K562 (cell line): ENCODE results near the gene NUP210. TPM values are rescaled to one million over a fixed set of nuclear protein-coding genes. Genes with fewer than 3 reads are reported as not detected.

ENCODE experiments used
- BRD4 ChIP-seq: fragments of 200-600 bp; sonication (generic); IDR thresholded peaks from 2 replicates; pipeline ENCODE4 v1.6.1; 2017; ENCODE audit warnings: inconsistent platforms
- CBX3 ChIP-seq, 2 experiments: IDR thresholded peaks; 1 replicate in 1 of 2; 2 replicates in 1 of 2; pipeline ENCODE4 v1.6.1; 2012; ENCODE audit warnings: inconsistent platforms in 2 of 2, low read length in 2 of 2, borderline replicate concordance in 1 of 2, control low read depth in 1 of 2
- CCAR2 ChIP-seq: fragments of 200-400 bp; formaldehyde crosslinking; IDR thresholded peaks from 2 replicates; pipeline ENCODE4 v1.6.1; 2017; ENCODE audit warnings: mild to moderate bottlenecking, low read depth, low read length
- CHD4 ChIP-seq: fragments of 200-600 bp; sonication (generic); IDR thresholded peaks from 3 replicates; pipeline ENCODE4 v1.6.1; 2012; ENCODE audit warnings: low read depth, mild to moderate bottlenecking, mixed read lengths, low read length, inconsistent platforms; ENCODE audit not compliant: insufficient read depth, insufficient replicate concordance, poor library complexity, severe bottlenecking
- CXXC5 ChIP-seq: fragments of 250-450 bp; sonication (Bioruptor Pico); IDR thresholded peaks from 2 replicates; pipeline ENCODE4 v1.8.0; 2022; ENCODE audit warnings: inconsistent platforms, mild to moderate bottlenecking, moderate library complexity
- FOSL1 ChIP-seq: fragments of 200-800 bp; sonication (Bioruptor generic); conservative IDR thresholded peaks from 2 replicates; pipeline ENCODE4 v1.6.1; 2016; ENCODE audit warnings: missing genetic modification characterization, missing compliant biosample characterization
- GABPB2 ChIP-seq: fragments of 250-450 bp; sonication (Bioruptor Pico); conservative IDR thresholded peaks from 2 replicates; pipeline ENCODE4 v1.5.1; 2021; ENCODE audit warnings: mild to moderate bottlenecking
- KHSRP ChIP-seq: fragments of 450-650 bp; IDR thresholded peaks from 2 replicates; pipeline ENCODE4 v1.6.1; 2017
- KLF13 ChIP-seq: fragments of 450-650 bp; IDR thresholded peaks from 2 replicates; pipeline ENCODE4 v1.6.1; 2016; ENCODE audit warnings: missing genetic modification characterization, low read depth, mild to moderate bottlenecking, missing compliant biosample characterization, moderate library complexity, borderline replicate concordance
- MEIS2 ChIP-seq: fragments of 450-650 bp; IDR thresholded peaks from 2 replicates; pipeline ENCODE4 v1.6.1; 2014; ENCODE audit warnings: mild to moderate bottlenecking; ENCODE audit not compliant: partially characterized antibody
- MYNN ChIP-seq, 2 experiments: sonication (generic); formaldehyde crosslinking in 1 of 2; IDR thresholded peaks; 2 replicates each; pipeline versions ENCODE4 v1.5.0 to v1.6.1; 2016 to 2020; ENCODE audit warnings: antibody characterized with exemption in 1 of 2, missing genetic modification reagents in 1 of 2
- NUFIP1 ChIP-seq: fragments of 450-650 bp; IDR thresholded peaks from 2 replicates; pipeline ENCODE4 v1.6.1; 2018; ENCODE audit not compliant: partially characterized antibody
- OTX1 ChIP-seq: fragments of 450-650 bp; formaldehyde crosslinking; IDR thresholded peaks from 2 replicates; pipeline ENCODE4 v1.4.0; 2022; ENCODE audit warnings: mild to moderate bottlenecking
- PCBP2 ChIP-seq: fragments of 200-400 bp; formaldehyde crosslinking; IDR thresholded peaks from 2 replicates; pipeline ENCODE4 v1.6.1; 2018; ENCODE audit warnings: low read length, low read depth, mild to moderate bottlenecking, moderate library complexity; ENCODE audit not compliant: poor library complexity, severe bottlenecking
- RFX5 ChIP-seq: IDR thresholded peaks from 2 replicates; pipeline ENCODE4 v1.6.1; 2011; ENCODE audit warnings: low read depth, mild to moderate bottlenecking, improper control_type of control experiment, low read length
- XRCC5 ChIP-seq: fragments of 200-400 bp; formaldehyde crosslinking; IDR thresholded peaks from 2 replicates; pipeline ENCODE4 v1.6.1; 2017; ENCODE audit warnings: low read depth, mild to moderate bottlenecking, low read length
- ZC3H4 ChIP-seq: sonication (generic); formaldehyde crosslinking; IDR thresholded peaks from 2 replicates; pipeline ENCODE4 v1.9.0; 2021; ENCODE audit warnings: missing genetic modification reagents, borderline replicate concordance
- ZNF324 ChIP-seq: fragments of 250-450 bp; sonication (Bioruptor Pico); IDR thresholded peaks from 2 replicates; pipeline ENCODE4 v1.4.0; 2020; ENCODE audit warnings: mild to moderate bottlenecking
- polyA plus RNA-seq, 8 experiments: library from polyadenylated mRNA; depleted of rRNA in 4 of 8; stranded (reverse) in 5 of 8; unstranded in 3 of 8; fragments of >200 nt; fragmentation: Nextera tagmentation in 2 of 8; fragmentation: Illumina TruSeq in 1 of 8; extraction: Ambion mirVana in 2 of 8; extraction: Trizol in 1 of 8; gene quantifications; 2 replicates each; pipeline versions ENCODE4 v1.2.1 to v1.2.3, GENCODE V29; 2011 to 2014; ENCODE audit warnings: inconsistent platforms in 1 of 8, missing spikeins in 1 of 8
- total RNA-seq, 7 experiments: library from RNA; depleted of rRNA in 6 of 7; stranded (reverse); fragments of >200 nt in 6 of 7; fragmentation: Illumina TruSeq in 2 of 7; extraction: Trizol in 2 of 7; gene quantifications; 2 replicates each; pipeline versions ENCODE4 v1.2.1 to v1.2.3, GENCODE V29; 2011 to 2021; ENCODE audit warnings: low replicate concordance in 1 of 7
- TF ChIP-seq, protein P1 (sequence below): fragments of 250-450 bp; sonication (Bioruptor Pico); IDR thresholded peaks from 2 replicates; pipeline ENCODE4 v1.9.0; 2021; ENCODE audit warnings: mild to moderate bottlenecking
- TF ChIP-seq, protein P2 (sequence below): fragments of 250-450 bp; sonication (Bioruptor Pico); IDR thresholded peaks from 2 replicates; pipeline ENCODE4 v1.4.0; 2020; ENCODE audit warnings: mild to moderate bottlenecking, moderate library complexity
- TF ChIP-seq, protein P3 (sequence below), 3 experiments: fragments of 200-800 bp in 1 of 3; sonication (Bioruptor generic) in 1 of 3; sonication (generic) in 1 of 3; formaldehyde crosslinking in 1 of 3; IDR thresholded peaks; 2 replicates each; pipeline versions ENCODE4 v1.6.1 to v1.8.0; 2016 to 2022; ENCODE audit warnings: mild to moderate bottlenecking in 2 of 3, missing compliant biosample characterization in 2 of 3, missing genetic modification characterization in 2 of 3, missing genetic modification reagents in 1 of 3
- TF ChIP-seq, protein P4 (sequence below): fragments of 450-650 bp; IDR thresholded peaks from 2 replicates; pipeline ENCODE4 v1.6.1; 2016; ENCODE audit warnings: missing biosample characterization, missing genetic modification characterization

The NUP210 gene
- total and polyA plus RNA-seq, 9 of the 15 experiments (the other 6 are each of a cell fraction or from before 2014, with no cell fraction given): 1.2 to 138 (median 44.0) TPM

DNA sequence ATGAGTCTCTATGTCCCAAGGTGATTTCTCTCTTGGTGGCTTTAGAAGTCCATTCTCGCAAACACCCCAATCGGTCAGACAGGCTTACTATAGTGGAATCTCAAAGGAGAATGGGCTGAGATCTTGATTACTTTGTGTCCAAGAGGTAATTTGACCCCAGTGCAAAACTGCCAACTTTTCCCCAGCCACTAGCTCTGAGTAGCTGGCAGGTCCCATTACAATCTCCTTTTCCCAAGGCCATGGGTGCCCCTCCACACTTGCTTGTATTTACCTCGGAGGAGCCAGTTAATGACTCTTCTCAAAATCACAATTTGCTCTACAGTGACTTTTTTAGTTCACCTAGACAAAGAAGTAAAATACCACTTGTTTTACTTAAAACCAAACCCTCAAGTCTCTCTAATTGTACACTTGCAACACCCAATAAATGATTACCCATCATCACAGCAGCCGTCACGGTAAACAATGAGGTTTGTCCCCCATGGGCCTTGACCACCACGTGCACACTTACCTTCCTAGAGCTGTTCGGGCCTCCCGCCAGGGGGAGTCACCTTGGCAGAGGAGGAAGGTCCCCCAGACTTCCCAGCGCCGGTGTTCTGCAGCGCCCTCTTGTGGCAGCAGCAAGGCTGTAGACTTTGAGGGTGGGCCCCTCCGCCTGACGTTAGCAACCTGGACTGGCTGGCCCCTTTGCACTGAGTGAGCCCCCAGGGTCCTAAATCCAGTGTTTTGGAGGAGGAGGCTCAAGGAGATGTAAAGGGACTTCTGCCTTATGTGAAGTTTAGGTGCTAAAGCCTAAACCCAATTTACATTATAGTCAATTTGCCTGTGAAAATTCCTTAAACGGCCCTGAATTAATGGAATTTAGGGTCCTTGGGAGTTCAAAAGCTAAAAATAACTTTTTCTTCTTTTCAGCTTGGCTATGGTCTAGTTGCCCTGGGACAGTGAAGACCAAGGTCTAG is 41.3 kb upstream of the NUP210 start (continued):
- TF ChIP-seq CHD4 (no peak), CBX3 (IDR thresholded peaks at IDR 0.05; ENCODE audit: borderline replicate concordance in 1 of 2, low read length in 2 of 2) (peak in 1 of 2 experiments; percentile 92; a peak in 2 of 3 replicates), RFX5 (no peak), GABPB2 (no peak), ZC3H4 (no peak), CCAR2 (no peak), XRCC5 (peak; percentile 79; the same call in 1 of the 2 replicates), MEIS2 (no peak), OTX1 (CRISPR knock-in tag) (no peak), ZNF324 (CRISPR knock-in tag) (no peak), PCBP2 (no peak), NUFIP1 (no peak), MYNN (IDR thresholded peaks at IDR 0.05) (0 out of 2 replicates have a peak, but pooled peaks have one; percentile 17), MYNN (CRISPR knock-in tag; IDR thresholded peaks at IDR 0.05) (no peak), KLF13 (tag) (no peak), CXXC5 (CRISPR knock-in tag) (peak; percentile 53), BRD4 (no peak), FOSL1 (tag) (no peak; the same call in 1 of the 2 replicates), KHSRP (no peak)
- TF ChIP-seq, protein P1, sequence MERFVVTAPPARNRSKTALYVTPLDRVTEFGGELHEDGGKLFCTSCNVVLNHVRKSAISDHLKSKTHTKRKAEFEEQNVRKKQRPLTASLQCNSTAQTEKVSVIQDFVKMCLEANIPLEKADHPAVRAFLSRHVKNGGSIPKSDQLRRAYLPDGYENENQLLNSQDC (CRISPR knock-in tag): no peak
- TF ChIP-seq, protein P2, sequence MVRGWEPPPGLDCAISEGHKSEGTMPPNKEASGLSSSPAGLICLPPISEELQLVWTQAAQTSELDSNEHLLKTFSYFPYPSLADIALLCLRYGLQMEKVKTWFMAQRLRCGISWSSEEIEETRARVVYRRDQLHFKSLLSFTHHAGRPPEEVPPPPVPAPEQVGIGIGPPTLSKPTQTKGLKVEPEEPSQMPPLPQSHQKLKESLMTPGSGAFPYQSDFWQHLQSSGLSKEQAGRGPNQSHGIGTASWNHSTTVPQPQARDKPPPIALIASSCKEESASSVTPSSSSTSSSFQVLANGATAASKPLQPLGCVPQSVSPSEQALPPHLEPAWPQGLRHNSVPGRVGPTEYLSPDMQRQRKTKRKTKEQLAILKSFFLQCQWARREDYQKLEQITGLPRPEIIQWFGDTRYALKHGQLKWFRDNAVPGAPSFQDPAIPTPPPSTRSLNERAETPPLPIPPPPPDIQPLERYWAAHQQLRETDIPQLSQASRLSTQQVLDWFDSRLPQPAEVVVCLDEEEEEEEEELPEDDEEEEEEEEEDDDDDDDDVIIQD: no peak
- TF ChIP-seq, protein P3, sequence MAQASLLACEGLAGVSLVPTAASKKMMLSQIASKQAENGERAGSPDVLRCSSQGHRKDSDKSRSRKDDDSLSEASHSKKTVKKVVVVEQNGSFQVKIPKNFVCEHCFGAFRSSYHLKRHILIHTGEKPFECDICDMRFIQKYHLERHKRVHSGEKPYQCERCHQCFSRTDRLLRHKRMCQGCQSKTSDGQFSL (CRISPR knock-in tag; IDR thresholded peaks at IDR 0.05): peak; percentile 78
- TF ChIP-seq, protein P3 (tag; IDR thresholded peaks at IDR 0.05): peak in 1 of 2 experiments; percentile 23; a peak in 1 of 4 replicates
- TF ChIP-seq, protein P4, sequence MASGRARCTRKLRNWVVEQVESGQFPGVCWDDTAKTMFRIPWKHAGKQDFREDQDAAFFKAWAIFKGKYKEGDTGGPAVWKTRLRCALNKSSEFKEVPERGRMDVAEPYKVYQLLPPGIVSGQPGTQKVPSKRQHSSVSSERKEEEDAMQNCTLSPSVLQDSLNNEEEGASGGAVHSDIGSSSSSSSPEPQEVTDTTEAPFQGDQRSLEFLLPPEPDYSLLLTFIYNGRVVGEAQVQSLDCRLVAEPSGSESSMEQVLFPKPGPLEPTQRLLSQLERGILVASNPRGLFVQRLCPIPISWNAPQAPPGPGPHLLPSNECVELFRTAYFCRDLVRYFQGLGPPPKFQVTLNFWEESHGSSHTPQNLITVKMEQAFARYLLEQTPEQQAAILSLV (tag): no peak
